GM12878 (cell line): ENCODE results near the gene TESK2. TPM values are rescaled to one million over a fixed set of nuclear protein-coding genes. Genes with fewer than 3 reads are reported as not detected.

Source experiments
- CBFB ChIP-seq: IDR thresholded peaks from 2 replicates; pipeline ENCODE4 v1.6.1; 2016; ENCODE audit warnings: antibody characterized with exemption, low read depth
- CBX5 ChIP-seq: sonication (generic); IDR thresholded peaks from 2 replicates; pipeline ENCODE4 v1.6.1; 2016; ENCODE audit warnings: low read depth, moderate library complexity, mild to moderate bottlenecking, inconsistent platforms
- EP300 ChIP-seq, 2 experiments: fragments of 150-350 bp in 1 of 2; IDR thresholded peaks; 2 replicates each; pipeline ENCODE4 v1.6.1; 2011 to 2012; ENCODE audit warnings: low read depth in 2 of 2, low read length in 2 of 2, borderline replicate concordance in 1 of 2, improper control_type of control experiment in 1 of 2, inconsistent platforms in 1 of 2; ENCODE audit not compliant: control insufficient read depth in 1 of 2
- EZH2 ChIP-seq: IDR thresholded peaks from 2 replicates; pipeline ENCODE4 v1.6.1; 2012; ENCODE audit warnings: low read depth, mild to moderate bottlenecking, control low read depth, inconsistent platforms, low read length, borderline replicate concordance; ENCODE audit not compliant: control insufficient read depth
- MEF2B ChIP-seq: fragments of 450-650 bp; IDR thresholded peaks from 2 replicates; pipeline ENCODE4 v1.6.1; 2018; ENCODE audit warnings: mild to moderate bottlenecking, moderate library complexity; ENCODE audit not compliant: partially characterized antibody, poor library complexity, severe bottlenecking
- SIN3A ChIP-seq: IDR thresholded peaks from 2 replicates; pipeline ENCODE4 v1.6.1; 2012; ENCODE audit warnings: low read depth, low read length, improper control_type of control experiment
- SMAD1 ChIP-seq: fragments of 450-650 bp; IDR thresholded peaks from 2 replicates; pipeline ENCODE4 v1.6.1; 2018; ENCODE audit warnings: mild to moderate bottlenecking, low read depth; ENCODE audit not compliant: partially characterized antibody
- TBL1XR1 ChIP-seq: IDR thresholded peaks from 2 replicates; pipeline ENCODE4 v1.6.1; 2012; ENCODE audit warnings: low read depth, low read length, improper control_type of control experiment
- polyA plus RNA-seq, 11 experiments: library from polyadenylated mRNA; depleted of rRNA in 4 of 11; unstranded in 6 of 11; stranded (reverse) in 5 of 11; fragments of >200 nt; fragmentation: Nextera tagmentation in 4 of 11; fragmentation: Illumina TruSeq in 1 of 11; extraction: Ambion mirVana in 4 of 11; extraction: Trizol in 1 of 11; gene quantifications; 1 replicate in 1 of 11; 2 replicates in 10 of 11; pipeline versions ENCODE4 v1.2.1 to v1.2.3, GENCODE V29; 2011 to 2016; ENCODE audit warnings: inconsistent platforms in 2 of 11, missing spikeins in 2 of 11, low read depth in 1 of 11
- total RNA-seq, 4 experiments: library from RNA; depleted of rRNA in 3 of 4; stranded (reverse); fragments of >200 nt in 3 of 4; fragmentation: Illumina TruSeq in 1 of 4; extraction: Trizol in 1 of 4; gene quantifications; 2 replicates each; pipeline versions ENCODE4 v1.2.1 to v1.2.3, GENCODE V29; 2013 to 2021
- TF ChIP-seq, protein P1 (sequence below): IDR thresholded peaks from 2 replicates; pipeline ENCODE4 v1.6.1; 2011; ENCODE audit warnings: low read depth, low read length, improper control_type of control experiment, borderline replicate concordance
- TF ChIP-seq, protein P2 (sequence below): IDR thresholded peaks from 2 replicates; pipeline ENCODE4 v1.6.1; 2012; ENCODE audit warnings: improper control_type of control experiment, low read depth, low read length; ENCODE audit not compliant: insufficient replicate concordance
- TF ChIP-seq, protein P3 (sequence below): fragments of 450-650 bp; formaldehyde crosslinking; IDR thresholded peaks from 2 replicates; pipeline ENCODE4 v1.4.0; 2022; ENCODE audit warnings: mild to moderate bottlenecking, moderate library complexity
- TF ChIP-seq, protein P4 (sequence below): IDR thresholded peaks from 2 replicates; pipeline ENCODE4 v1.6.1; 2012; ENCODE audit warnings: low read depth, low read length, improper control_type of control experiment
- TF ChIP-seq, protein P5 (sequence below): fragments of 450-650 bp; IDR thresholded peaks from 2 replicates; pipeline ENCODE4 v1.6.1; 2017; ENCODE audit warnings: antibody characterized with exemption, mild to moderate bottlenecking, moderate library complexity

Gene TESK2
- total and polyA plus RNA-seq, 10 of the 15 experiments (the other 5 are each of a cell fraction or from before 2014, with no cell fraction given), result 2.2 to 10.0 (median 5.7) TPM

DNA sequence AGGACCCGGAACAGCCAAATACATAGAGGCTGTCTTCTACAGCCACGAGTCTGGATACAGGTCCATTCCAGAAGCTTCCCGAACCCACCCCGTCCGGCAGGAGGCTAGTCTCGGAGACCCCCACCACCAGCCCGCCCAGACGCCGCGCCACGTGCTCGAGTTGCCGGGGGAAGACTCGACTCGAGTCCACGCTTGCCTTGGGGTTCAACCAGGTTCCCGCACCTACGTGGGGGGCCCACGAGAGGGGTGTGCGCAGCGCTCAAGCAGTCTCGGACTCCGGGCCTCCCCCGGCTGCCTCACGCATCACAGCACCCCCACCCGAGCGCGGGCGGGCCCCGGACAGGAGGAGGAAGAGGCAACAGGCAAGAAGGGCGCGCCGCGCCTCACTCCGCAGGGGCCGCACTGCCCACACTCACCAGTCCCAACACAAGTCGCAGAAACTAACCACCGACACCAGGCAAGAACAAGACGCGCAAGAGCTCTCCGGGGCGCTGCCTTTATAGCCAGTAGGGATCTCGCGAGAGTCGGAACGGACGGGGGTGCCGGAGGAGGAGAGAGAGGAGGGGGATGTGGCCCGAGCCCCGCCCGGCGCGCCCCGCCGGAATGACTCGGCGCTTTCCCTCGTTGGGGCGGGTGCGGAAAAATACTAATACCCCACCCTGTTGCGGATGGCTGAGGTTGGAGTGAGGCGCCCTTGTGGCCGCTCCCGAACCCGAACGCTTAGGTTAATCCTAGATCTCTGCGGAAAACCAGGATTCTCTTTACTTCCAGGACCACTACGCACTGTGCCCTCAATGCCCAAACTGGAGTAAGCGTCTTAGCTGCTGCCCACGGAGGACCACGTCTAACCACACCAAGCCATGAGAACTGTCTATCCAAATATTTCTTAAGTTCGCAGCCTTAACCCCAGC is 30.7 kb upstream of the TESK2 start, which contains the start of gene PRDX1 (continued):
- TF ChIP-seq, protein P1, sequence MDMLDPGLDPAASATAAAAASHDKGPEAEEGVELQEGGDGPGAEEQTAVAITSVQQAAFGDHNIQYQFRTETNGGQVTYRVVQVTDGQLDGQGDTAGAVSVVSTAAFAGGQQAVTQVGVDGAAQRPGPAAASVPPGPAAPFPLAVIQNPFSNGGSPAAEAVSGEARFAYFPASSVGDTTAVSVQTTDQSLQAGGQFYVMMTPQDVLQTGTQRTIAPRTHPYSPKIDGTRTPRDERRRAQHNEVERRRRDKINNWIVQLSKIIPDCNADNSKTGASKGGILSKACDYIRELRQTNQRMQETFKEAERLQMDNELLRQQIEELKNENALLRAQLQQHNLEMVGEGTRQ, result no peak
- TF ChIP-seq EP300 (IDR thresholded peaks at IDR 0.05; ENCODE audit: borderline replicate concordance in 1 of 2, control insufficient read depth in 1 of 2, low read depth in 2 of 2, low read length in 2 of 2), result 0 out of 4 replicates have a peak, but pooled peaks of 1 of the 2 experiments have one; percentile 4
- peak; percentile 71 for TF ChIP-seq MEF2B
- TF ChIP-seq, protein P2, sequence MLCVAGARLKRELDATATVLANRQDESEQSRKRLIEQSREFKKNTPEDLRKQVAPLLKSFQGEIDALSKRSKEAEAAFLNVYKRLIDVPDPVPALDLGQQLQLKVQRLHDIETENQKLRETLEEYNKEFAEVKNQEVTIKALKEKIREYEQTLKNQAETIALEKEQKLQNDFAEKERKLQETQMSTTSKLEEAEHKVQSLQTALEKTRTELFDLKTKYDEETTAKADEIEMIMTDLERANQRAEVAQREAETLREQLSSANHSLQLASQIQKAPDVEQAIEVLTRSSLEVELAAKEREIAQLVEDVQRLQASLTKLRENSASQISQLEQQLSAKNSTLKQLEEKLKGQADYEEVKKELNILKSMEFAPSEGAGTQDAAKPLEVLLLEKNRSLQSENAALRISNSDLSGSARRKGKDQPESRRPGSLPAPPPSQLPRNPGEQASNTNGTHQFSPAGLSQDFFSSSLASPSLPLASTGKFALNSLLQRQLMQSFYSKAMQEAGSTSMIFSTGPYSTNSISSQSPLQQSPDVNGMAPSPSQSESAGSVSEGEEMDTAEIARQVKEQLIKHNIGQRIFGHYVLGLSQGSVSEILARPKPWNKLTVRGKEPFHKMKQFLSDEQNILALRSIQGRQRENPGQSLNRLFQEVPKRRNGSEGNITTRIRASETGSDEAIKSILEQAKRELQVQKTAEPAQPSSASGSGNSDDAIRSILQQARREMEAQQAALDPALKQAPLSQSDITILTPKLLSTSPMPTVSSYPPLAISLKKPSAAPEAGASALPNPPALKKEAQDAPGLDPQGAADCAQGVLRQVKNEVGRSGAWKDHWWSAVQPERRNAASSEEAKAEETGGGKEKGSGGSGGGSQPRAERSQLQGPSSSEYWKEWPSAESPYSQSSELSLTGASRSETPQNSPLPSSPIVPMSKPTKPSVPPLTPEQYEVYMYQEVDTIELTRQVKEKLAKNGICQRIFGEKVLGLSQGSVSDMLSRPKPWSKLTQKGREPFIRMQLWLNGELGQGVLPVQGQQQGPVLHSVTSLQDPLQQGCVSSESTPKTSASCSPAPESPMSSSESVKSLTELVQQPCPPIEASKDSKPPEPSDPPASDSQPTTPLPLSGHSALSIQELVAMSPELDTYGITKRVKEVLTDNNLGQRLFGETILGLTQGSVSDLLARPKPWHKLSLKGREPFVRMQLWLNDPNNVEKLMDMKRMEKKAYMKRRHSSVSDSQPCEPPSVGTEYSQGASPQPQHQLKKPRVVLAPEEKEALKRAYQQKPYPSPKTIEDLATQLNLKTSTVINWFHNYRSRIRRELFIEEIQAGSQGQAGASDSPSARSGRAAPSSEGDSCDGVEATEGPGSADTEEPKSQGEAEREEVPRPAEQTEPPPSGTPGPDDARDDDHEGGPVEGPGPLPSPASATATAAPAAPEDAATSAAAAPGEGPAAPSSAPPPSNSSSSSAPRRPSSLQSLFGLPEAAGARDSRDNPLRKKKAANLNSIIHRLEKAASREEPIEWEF, result no peak
- TF ChIP-seq CBFB, result peak; percentile 100
- peak; percentile 34; the same call in 1 of the 2 replicates for TF ChIP-seq TBL1XR1
- peak; percentile 86 for TF ChIP-seq SMAD1
- TF ChIP-seq CBX5, result peak; percentile 66; the same call in 1 of the 2 replicates
- TF ChIP-seq, protein P3, sequence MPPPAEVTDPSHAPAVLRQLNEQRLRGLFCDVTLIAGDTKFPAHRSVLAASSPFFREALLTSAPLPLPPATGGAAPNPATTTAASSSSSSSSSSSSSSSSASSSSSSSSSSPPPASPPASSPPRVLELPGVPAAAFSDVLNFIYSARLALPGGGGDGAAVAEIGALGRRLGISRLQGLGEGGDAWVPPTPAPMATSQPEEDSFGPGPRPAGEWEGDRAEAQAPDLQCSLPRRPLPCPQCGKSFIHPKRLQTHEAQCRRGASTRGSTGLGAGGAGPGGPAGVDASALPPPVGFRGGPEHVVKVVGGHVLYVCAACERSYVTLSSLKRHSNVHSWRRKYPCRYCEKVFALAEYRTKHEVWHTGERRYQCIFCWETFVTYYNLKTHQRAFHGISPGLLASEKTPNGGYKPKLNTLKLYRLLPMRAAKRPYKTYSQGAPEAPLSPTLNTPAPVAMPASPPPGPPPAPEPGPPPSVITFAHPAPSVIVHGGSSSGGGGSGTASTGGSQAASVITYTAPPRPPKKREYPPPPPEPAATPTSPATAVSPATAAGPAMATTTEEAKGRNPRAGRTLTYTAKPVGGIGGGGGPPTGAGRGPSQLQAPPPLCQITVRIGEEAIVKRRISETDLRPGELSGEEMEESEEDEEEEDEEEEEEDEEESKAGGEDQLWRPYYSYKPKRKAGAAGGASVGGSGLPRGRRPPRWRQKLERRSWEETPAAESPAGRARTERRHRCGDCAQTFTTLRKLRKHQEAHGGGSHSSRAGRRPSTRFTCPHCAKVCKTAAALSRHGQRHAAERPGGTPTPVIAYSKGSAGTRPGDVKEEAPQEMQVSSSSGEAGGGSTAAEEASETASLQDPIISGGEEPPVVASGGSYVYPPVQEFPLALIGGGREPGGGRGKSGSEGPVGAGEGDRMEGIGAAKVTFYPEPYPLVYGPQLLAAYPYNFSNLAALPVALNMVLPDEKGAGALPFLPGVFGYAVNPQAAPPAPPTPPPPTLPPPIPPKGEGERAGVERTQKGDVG, result no peak
- TF ChIP-seq SIN3A, result peak; percentile 93
- no peak for TF ChIP-seq EZH2
- TF ChIP-seq, protein P4, sequence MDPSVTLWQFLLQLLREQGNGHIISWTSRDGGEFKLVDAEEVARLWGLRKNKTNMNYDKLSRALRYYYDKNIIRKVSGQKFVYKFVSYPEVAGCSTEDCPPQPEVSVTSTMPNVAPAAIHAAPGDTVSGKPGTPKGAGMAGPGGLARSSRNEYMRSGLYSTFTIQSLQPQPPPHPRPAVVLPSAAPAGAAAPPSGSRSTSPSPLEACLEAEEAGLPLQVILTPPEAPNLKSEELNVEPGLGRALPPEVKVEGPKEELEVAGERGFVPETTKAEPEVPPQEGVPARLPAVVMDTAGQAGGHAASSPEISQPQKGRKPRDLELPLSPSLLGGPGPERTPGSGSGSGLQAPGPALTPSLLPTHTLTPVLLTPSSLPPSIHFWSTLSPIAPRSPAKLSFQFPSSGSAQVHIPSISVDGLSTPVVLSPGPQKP, result no peak
- TF ChIP-seq, protein P5, sequence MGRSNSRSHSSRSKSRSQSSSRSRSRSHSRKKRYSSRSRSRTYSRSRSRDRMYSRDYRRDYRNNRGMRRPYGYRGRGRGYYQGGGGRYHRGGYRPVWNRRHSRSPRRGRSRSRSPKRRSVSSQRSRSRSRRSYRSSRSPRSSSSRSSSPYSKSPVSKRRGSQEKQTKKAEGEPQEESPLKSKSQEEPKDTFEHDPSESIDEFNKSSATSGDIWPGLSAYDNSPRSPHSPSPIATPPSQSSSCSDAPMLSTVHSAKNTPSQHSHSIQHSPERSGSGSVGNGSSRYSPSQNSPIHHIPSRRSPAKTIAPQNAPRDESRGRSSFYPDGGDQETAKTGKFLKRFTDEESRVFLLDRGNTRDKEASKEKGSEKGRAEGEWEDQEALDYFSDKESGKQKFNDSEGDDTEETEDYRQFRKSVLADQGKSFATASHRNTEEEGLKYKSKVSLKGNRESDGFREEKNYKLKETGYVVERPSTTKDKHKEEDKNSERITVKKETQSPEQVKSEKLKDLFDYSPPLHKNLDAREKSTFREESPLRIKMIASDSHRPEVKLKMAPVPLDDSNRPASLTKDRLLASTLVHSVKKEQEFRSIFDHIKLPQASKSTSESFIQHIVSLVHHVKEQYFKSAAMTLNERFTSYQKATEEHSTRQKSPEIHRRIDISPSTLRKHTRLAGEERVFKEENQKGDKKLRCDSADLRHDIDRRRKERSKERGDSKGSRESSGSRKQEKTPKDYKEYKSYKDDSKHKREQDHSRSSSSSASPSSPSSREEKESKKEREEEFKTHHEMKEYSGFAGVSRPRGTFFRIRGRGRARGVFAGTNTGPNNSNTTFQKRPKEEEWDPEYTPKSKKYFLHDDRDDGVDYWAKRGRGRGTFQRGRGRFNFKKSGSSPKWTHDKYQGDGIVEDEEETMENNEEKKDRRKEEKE, result no peak
